DOHH2 (cell line): ENCODE measurements around the gene PPM1H.

Experiments used
- H3F3A ChIP-seq: fragments of 200-600 bp; sonication (generic), shearing (Covaris generic); 2 replicates; pipeline ENCODE4 v1.6.0; 2016; ENCODE audit warnings: antibody characterized with exemption, mild to moderate bottlenecking; ENCODE audit not compliant: control insufficient read depth, insufficient read depth
- H3K27ac ChIP-seq: fragments of 200-600 bp; sonication (generic); 2 replicates; pipeline ENCODE4 v1.5.1; 2014; ENCODE audit warnings: low read depth, mild to moderate bottlenecking, low read length, moderate library complexity
- H3K27me3 ChIP-seq: fragments of 200-600 bp; sonication (generic); 2 replicates; pipeline ENCODE4 v1.6.1; 2014; ENCODE audit warnings: mild to moderate bottlenecking, low read length, mixed read lengths; ENCODE audit not compliant: control insufficient read depth
- H3K36me3 ChIP-seq: fragments of 200-600 bp; sonication (generic); 2 replicates; pipeline ENCODE4 v1.6.1; 2014; ENCODE audit warnings: mild to moderate bottlenecking, low read length, moderate library complexity, mixed read lengths; ENCODE audit not compliant: control insufficient read depth
- H3K4me1 ChIP-seq: fragments of 200-600 bp; sonication (generic); 2 replicates; pipeline ENCODE4 v1.6.1; 2014; ENCODE audit warnings: mild to moderate bottlenecking, low read length, mixed read lengths; ENCODE audit not compliant: control insufficient read depth
- H3K4me2 ChIP-seq: fragments of 200-600 bp; sonication (generic); 2 replicates; pipeline ENCODE4 v1.6.0; 2014; ENCODE audit warnings: mild to moderate bottlenecking, low read length, moderate library complexity
- H3K4me3 ChIP-seq: fragments of 200-600 bp; sonication (generic); 2 replicates; pipeline ENCODE4 v1.5.1; 2014; ENCODE audit warnings: mild to moderate bottlenecking, low read length, mixed read lengths
- H3K79me2 ChIP-seq: fragments of 200-600 bp; sonication (generic); 2 replicates; pipeline ENCODE4 v1.6.1; 2014; ENCODE audit warnings: mild to moderate bottlenecking, low read length, mixed read lengths; ENCODE audit not compliant: control insufficient read depth
- H3K9me2 ChIP-seq: fragments of 200-600 bp; sonication (generic); replicated peaks from 2 replicates; pipeline ENCODE4 v1.6.1; 2014; ENCODE audit warnings: mild to moderate bottlenecking, low read length, mixed read lengths; ENCODE audit not compliant: control insufficient read depth
- H3K9me3 ChIP-seq: fragments of 200-600 bp; sonication (generic); 2 replicates; pipeline ENCODE4 v1.6.1; 2014; ENCODE audit warnings: antibody characterized with exemption, low read length, mixed read lengths; ENCODE audit not compliant: control insufficient read depth, insufficient read depth
- H4K20me1 ChIP-seq: fragments of 200-600 bp; sonication (generic); 2 replicates; pipeline ENCODE4 v1.6.0; 2014; ENCODE audit warnings: low read depth, mild to moderate bottlenecking, antibody characterized with exemption, low read length, moderate library complexity; ENCODE audit not compliant: control insufficient read depth, insufficient read depth
- CTCF ChIP-seq: fragments of 200-600 bp; sonication (generic); IDR thresholded peaks from one replicate; pipeline ENCODE4 v1.5.1; 2014; ENCODE audit warnings: antibody characterized with exemption, mild to moderate bottlenecking, low read depth, low read length; ENCODE audit not compliant: poor library complexity, severe bottlenecking
- EZH2phosphoT487 ChIP-seq: fragments of 200-600 bp; sonication (generic); IDR thresholded peaks from 2 replicates; pipeline ENCODE4 v1.6.1; 2017; ENCODE audit warnings: borderline replicate concordance, mild to moderate bottlenecking, antibody characterized with exemption, low read length, moderate library complexity, mixed read lengths

PPM1H gene

GRCh38 chr12:62841846-62842245 is 93.1 kb downstream of the PPM1H start:
- Histone ChIP-seq H3K27ac (no peak overlapping the region), H3K4me2 (no peak overlapping the region), H3K27me3 (no peaks in the 10 kb centered on the region), H3K36me3 (no peaks in the 10 kb centered on the region), H3K4me1 (peaks cover 12% of the 10 kb centered on the region), H3K9me3 (0 out of 2 replicates have a peak, but pooled peaks cover 2% of the 10 kb centered on the region), H3K9me2 (no peaks in the 10 kb centered on the region), H3K79me2 (no peaks in the 10 kb centered on the region), H3K4me3 (no peak overlapping the region), H3F3A (no peaks in the 10 kb centered on the region), H4K20me1 (no peaks in the 10 kb centered on the region)
- no peak for TF ChIP-seq CTCF
- TF ChIP-seq EZH2phosphoT487, result no peak

GRCh38 chr12:62840806-62841205 is 94.1 kb downstream of the PPM1H start:
- H3K9me3 ChIP-seq, result 0 out of 2 replicates have a peak, but pooled peaks cover 2% of the 10 kb centered on the region
- no peaks in the 10 kb centered on the region for H3K36me3 ChIP-seq
- TF ChIP-seq EZH2phosphoT487, result no peak
- no peak for TF ChIP-seq CTCF
- no peaks in the 10 kb centered on the region for H3K79me2 ChIP-seq
- H3K27ac ChIP-seq, result no peak overlapping the region
- no peak overlapping the region for H3K4me2 ChIP-seq
- H3K4me3 ChIP-seq, result no peak overlapping the region
- peaks cover 12% of the 10 kb centered on the region for H3K4me1 ChIP-seq
- H3K27me3 ChIP-seq, result no peaks in the 10 kb centered on the region
- H3K9me2 ChIP-seq, result no peaks in the 10 kb centered on the region
- no peaks in the 10 kb centered on the region for H3F3A ChIP-seq
- H4K20me1 ChIP-seq, result no peaks in the 10 kb centered on the region

- Histone ChIP-seq H3K36me3 (no peaks in the 10 kb centered on the region), H3K4me3 (no peak overlapping the region), H4K20me1 (no peaks in the 10 kb centered on the region), H3F3A (no peaks in the 10 kb centered on the region), H3K27me3 (no peaks in the 10 kb centered on the region), H3K79me2 (no peaks in the 10 kb centered on the region), H3K4me2 (no peak overlapping the region), H3K9me3 (0 out of 2 replicates have a peak, but pooled peaks cover 2% of the 10 kb centered on the region), H3K27ac (no peak overlapping the region), H3K9me2 (no peaks in the 10 kb centered on the region), H3K4me1 (peaks cover 12% of the 10 kb centered on the region)
- no peak for TF ChIP-seq CTCF
- TF ChIP-seq EZH2phosphoT487, result no peak
Measured at GRCh38 chr12:62839869-62840660, 94.9 kb downstream of the PPM1H start.
